ENCODE results near the gene TPSG1.

The TPSG1 gene

GRCh38 chr16:1220841-1221627 lies 4.0 kb downstream of the TPSG1 start:
- no peak overlapping the region for H4K8ac ChIP-seq (ENCODE audit: low read depth, low read length)
- WGBS (ENCODE audit: extremely low coverage, insufficient coverage, insufficient read length) = no CpG with 5 or more reads among the region's 48 CpGs
- H3K79me2 ChIP-seq (ENCODE audit: control insufficient read depth, insufficient read depth, low read length, poor library complexity) = no peaks in the 10 kb centered on the region
- no peak overlapping the region for H3K18ac ChIP-seq (ENCODE audit: low read length)
- no peak overlapping the region for H4K12ac ChIP-seq (ENCODE audit: low read depth, low read length)
- DNase-seq = no peak
- H3K9me3 ChIP-seq (ENCODE audit: insufficient read depth, low read depth, low read length) = peaks cover 2% of the 10 kb centered on the region
- H2AK5ac ChIP-seq (ENCODE audit: low read length) = no peak overlapping the region
- no peak overlapping the region for H3K4me2 ChIP-seq (ENCODE audit: low read length)
- H2BK12ac ChIP-seq (ENCODE audit: low read length) = no peak overlapping the region
- H3K4me3 ChIP-seq (ENCODE audit: low read depth, low read length) = peak overlapping the region; percentile 18
- H3K79me1 ChIP-seq (ENCODE audit: low read length) = no peaks in the 10 kb centered on the region
- no peak overlapping the region for H3K23ac ChIP-seq (ENCODE audit: low read length)
- no peaks in the 10 kb centered on the region for H3K36me3 ChIP-seq (ENCODE audit: control insufficient read depth in 1 of 2, insufficient read depth in 2 of 2, low read length in 2 of 2)
- H3K27me3 ChIP-seq (ENCODE audit: insufficient read depth, low read length) = no peaks in the 10 kb centered on the region
- H2BK5ac ChIP-seq (ENCODE audit: low read depth, low read length, poor library complexity) = no peak overlapping the region
- H3K14ac ChIP-seq (ENCODE audit: low read length) = no peak overlapping the region
- no peak overlapping the region for H4K91ac ChIP-seq (ENCODE audit: low read depth, low read length)
- H2AFZ ChIP-seq (ENCODE audit: insufficient read depth, low read length, poor library complexity) = no peak overlapping the region
- H3K4ac ChIP-seq (ENCODE audit: low read depth, low read length) = no peak overlapping the region
- no peak overlapping the region for H3K27ac ChIP-seq (ENCODE audit: low read depth, low read length)
- no peaks in the 10 kb centered on the region for H3K4me1 ChIP-seq (ENCODE audit: control insufficient read depth in 1 of 2, insufficient read depth in 2 of 2, low read length in 2 of 2)
- H2BK120ac ChIP-seq (ENCODE audit: insufficient read depth, low read length, poor library complexity) = no peak overlapping the region
- no peak overlapping the region for H3K9ac ChIP-seq (ENCODE audit: low read length)

- H3K4me2 ChIP-seq (ENCODE audit: low read length) = no peak overlapping the region
- WGBS (ENCODE audit: extremely low coverage, insufficient coverage, insufficient read length) = no CpG with 5 or more reads among the region's 55 CpGs
- H3K27me3 ChIP-seq (ENCODE audit: insufficient read depth, low read length) = no peaks in the 10 kb centered on the region
- H3K23ac ChIP-seq (ENCODE audit: low read length) = no peak overlapping the region
- DNase-seq = no peak
- no peak overlapping the region for H2AFZ ChIP-seq (ENCODE audit: insufficient read depth, low read length, poor library complexity)
- no peak overlapping the region for H2BK12ac ChIP-seq (ENCODE audit: low read length)
- H3K4me3 ChIP-seq (ENCODE audit: low read depth, low read length) = no peak overlapping the region
- no peak overlapping the region for H3K27ac ChIP-seq (ENCODE audit: low read depth, low read length)
- H3K36me3 ChIP-seq (ENCODE audit: control insufficient read depth in 1 of 2, insufficient read depth in 2 of 2, low read length in 2 of 2) = no peaks in the 10 kb centered on the region
- H2AK5ac ChIP-seq (ENCODE audit: low read length) = no peak overlapping the region
- H3K18ac ChIP-seq (ENCODE audit: low read length) = no peak overlapping the region
- peaks cover 2% of the 10 kb centered on the region for H3K9me3 ChIP-seq (ENCODE audit: insufficient read depth, low read depth, low read length)
- H3K4ac ChIP-seq (ENCODE audit: low read depth, low read length) = no peak overlapping the region
- H3K79me2 ChIP-seq (ENCODE audit: control insufficient read depth, insufficient read depth, low read length, poor library complexity) = no peaks in the 10 kb centered on the region
- no peak overlapping the region for H2BK5ac ChIP-seq (ENCODE audit: low read depth, low read length, poor library complexity)
- no peaks in the 10 kb centered on the region for H3K4me1 ChIP-seq (ENCODE audit: control insufficient read depth in 1 of 2, insufficient read depth in 2 of 2, low read length in 2 of 2)
- H4K12ac ChIP-seq (ENCODE audit: low read depth, low read length) = no peak overlapping the region
- H3K9ac ChIP-seq (ENCODE audit: low read length) = no peak overlapping the region
- no peak overlapping the region for H3K14ac ChIP-seq (ENCODE audit: low read length)
- no peak overlapping the region for H4K91ac ChIP-seq (ENCODE audit: low read depth, low read length)
- no peaks in the 10 kb centered on the region for H3K79me1 ChIP-seq (ENCODE audit: low read length)
- H2BK120ac ChIP-seq (ENCODE audit: insufficient read depth, low read length, poor library complexity) = no peak overlapping the region
- H4K8ac ChIP-seq (ENCODE audit: low read depth, low read length) = no peak overlapping the region
Observed at GRCh38 chr16:1220098-1220728, 4.9 kb downstream of the TPSG1 start.

- H3K27ac ChIP-seq (ENCODE audit: low read depth, low read length) = no peak overlapping the region
- H2BK5ac ChIP-seq (ENCODE audit: low read depth, low read length, poor library complexity) = no peak overlapping the region
- H2BK120ac ChIP-seq (ENCODE audit: insufficient read depth, low read length, poor library complexity) = no peak overlapping the region
- no peak overlapping the region for H3K4me2 ChIP-seq (ENCODE audit: low read length)
- H4K91ac ChIP-seq (ENCODE audit: low read depth, low read length) = no peak overlapping the region
- no peak overlapping the region for H3K9ac ChIP-seq (ENCODE audit: low read length)
- no peak overlapping the region for H2BK12ac ChIP-seq (ENCODE audit: low read length)
- H2AFZ ChIP-seq (ENCODE audit: insufficient read depth, low read length, poor library complexity) = no peak overlapping the region
- peaks cover 2% of the 10 kb centered on the region for H3K9me3 ChIP-seq (ENCODE audit: insufficient read depth, low read depth, low read length)
- H3K4me1 ChIP-seq (ENCODE audit: control insufficient read depth in 1 of 2, insufficient read depth in 2 of 2, low read length in 2 of 2) = no peaks in the 10 kb centered on the region
- H3K14ac ChIP-seq (ENCODE audit: low read length) = no peak overlapping the region
- H3K27me3 ChIP-seq (ENCODE audit: insufficient read depth, low read length) = no peaks in the 10 kb centered on the region
- DNase-seq = no peak
- no peak overlapping the region for H3K23ac ChIP-seq (ENCODE audit: low read length)
- no peaks in the 10 kb centered on the region for H3K36me3 ChIP-seq (ENCODE audit: control insufficient read depth in 1 of 2, insufficient read depth in 2 of 2, low read length in 2 of 2)
- H2AK5ac ChIP-seq (ENCODE audit: low read length) = no peak overlapping the region
- no peaks in the 10 kb centered on the region for H3K79me1 ChIP-seq (ENCODE audit: low read length)
- no peak overlapping the region for H3K4me3 ChIP-seq (ENCODE audit: low read depth, low read length)
- H3K79me2 ChIP-seq (ENCODE audit: control insufficient read depth, insufficient read depth, low read length, poor library complexity) = no peaks in the 10 kb centered on the region
- H3K18ac ChIP-seq (ENCODE audit: low read length) = no peak overlapping the region
- no peak overlapping the region for H4K8ac ChIP-seq (ENCODE audit: low read depth, low read length)
- no peak overlapping the region for H3K4ac ChIP-seq (ENCODE audit: low read depth, low read length)
- H4K12ac ChIP-seq (ENCODE audit: low read depth, low read length) = no peak overlapping the region
- no CpG with 5 or more reads among the region's 24 CpGs for WGBS (ENCODE audit: extremely low coverage, insufficient coverage, insufficient read length)
Observed at GRCh38 chr16:1218930-1219611, 6.0 kb downstream of the TPSG1 start.

- no peaks in the 10 kb centered on the region for H3K4me1 ChIP-seq (ENCODE audit: control insufficient read depth in 1 of 2, insufficient read depth in 2 of 2, low read length in 2 of 2)
- no peak overlapping the region for H3K27ac ChIP-seq (ENCODE audit: low read depth, low read length)
- no peak overlapping the region for H3K4ac ChIP-seq (ENCODE audit: low read depth, low read length)
- no peak overlapping the region for H2BK120ac ChIP-seq (ENCODE audit: insufficient read depth, low read length, poor library complexity)
- H4K91ac ChIP-seq (ENCODE audit: low read depth, low read length) = no peak overlapping the region
- no peak overlapping the region for H3K9ac ChIP-seq (ENCODE audit: low read length)
- no peak overlapping the region for H3K18ac ChIP-seq (ENCODE audit: low read length)
- H3K36me3 ChIP-seq (ENCODE audit: control insufficient read depth in 1 of 2, insufficient read depth in 2 of 2, low read length in 2 of 2) = no peaks in the 10 kb centered on the region
- H3K4me3 ChIP-seq (ENCODE audit: low read depth, low read length) = no peak overlapping the region
- H3K79me2 ChIP-seq (ENCODE audit: control insufficient read depth, insufficient read depth, low read length, poor library complexity) = no peaks in the 10 kb centered on the region
- no peak overlapping the region for H2AK5ac ChIP-seq (ENCODE audit: low read length)
- H4K8ac ChIP-seq (ENCODE audit: low read depth, low read length) = no peak overlapping the region
- no peak overlapping the region for H3K4me2 ChIP-seq (ENCODE audit: low read length)
- no peaks in the 10 kb centered on the region for H3K27me3 ChIP-seq (ENCODE audit: insufficient read depth, low read length)
- H3K79me1 ChIP-seq (ENCODE audit: low read length) = no peaks in the 10 kb centered on the region
- no peak overlapping the region for H2BK5ac ChIP-seq (ENCODE audit: low read depth, low read length, poor library complexity)
- no peak for DNase-seq
- H2BK12ac ChIP-seq (ENCODE audit: low read length) = no peak overlapping the region
- no peak overlapping the region for H4K12ac ChIP-seq (ENCODE audit: low read depth, low read length)
- WGBS (ENCODE audit: extremely low coverage, insufficient coverage, insufficient read length) = no CpG with 5 or more reads among the region's 49 CpGs
- peaks cover 2% of the 10 kb centered on the region for H3K9me3 ChIP-seq (ENCODE audit: insufficient read depth, low read depth, low read length)
- no peak overlapping the region for H3K14ac ChIP-seq (ENCODE audit: low read length)
- H2AFZ ChIP-seq (ENCODE audit: insufficient read depth, low read length, poor library complexity) = no peak overlapping the region
- no peak overlapping the region for H3K23ac ChIP-seq (ENCODE audit: low read length)
Observed at GRCh38 chr16:1218061-1218929, 6.8 kb downstream of the TPSG1 start.
